Measurements from ENCODE around the gene TTC21B.

The TTC21B gene

DNA sequence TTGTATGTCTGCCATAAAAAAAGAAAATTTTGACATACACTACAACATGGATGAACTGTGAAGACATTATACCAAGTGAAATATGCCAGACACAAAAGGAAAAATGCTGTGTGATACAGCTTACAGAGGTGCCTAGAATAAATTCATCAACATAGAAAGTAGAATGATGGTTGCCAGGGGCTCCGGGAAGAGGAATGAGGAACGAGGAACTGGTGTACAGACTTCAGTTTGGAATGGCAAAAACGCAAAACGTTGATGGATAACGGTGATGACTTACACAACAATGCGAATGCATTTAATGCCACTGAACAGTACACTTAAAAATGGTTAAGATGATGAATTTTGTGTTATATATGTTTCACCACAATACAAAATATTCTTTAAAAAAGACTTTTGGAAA lies 61.0 kb downstream of the TTC21B start:
- Histone ChIP-seq H2BK12ac (ENCODE audit: low read length) (no peak overlapping the region), H3K79me1 (ENCODE audit: low read depth, low read length) (no peaks in the 10 kb centered on the region), H3K9ac (ENCODE audit: low read depth, low read length, poor library complexity) (no peak overlapping the region), H3K23ac (ENCODE audit: low read depth, low read length, poor library complexity) (no peak overlapping the region), H2AK5ac (ENCODE audit: low read depth, low read length) (no peak overlapping the region), H2BK5ac (ENCODE audit: low read length) (no peak overlapping the region), H3K9me3 (replicated peaks in 1 of 2; ENCODE audit: control insufficient read depth in 2 of 2, insufficient read depth in 1 of 2, low read depth in 1 of 2, low read length in 2 of 2) (no peaks in the 10 kb centered on the region), H3K18ac (ENCODE audit: low read length) (no peak overlapping the region), H4K91ac (ENCODE audit: low read depth, low read length, poor library complexity) (no peak overlapping the region), H4K8ac (ENCODE audit: low read depth, low read length) (no peak overlapping the region), H2BK15ac (ENCODE audit: low read length) (no peak overlapping the region), H3K4me1 (ENCODE audit: control insufficient read depth in 2 of 2, insufficient read depth in 1 of 2, low read depth in 1 of 2, low read length in 2 of 2) (peaks cover 4 to 41% of the 10 kb centered on the region in 2 donors), H3K4me3 (ENCODE audit: low read length in 2 of 2) (no peak overlapping the region), H2BK120ac (ENCODE audit: low read depth, low read length) (no peak overlapping the region), H3K4ac (ENCODE audit: low read length) (no peak overlapping the region), H3K14ac (ENCODE audit: low read length) (no peak overlapping the region), H3K27me3 (ENCODE audit: control insufficient read depth in 3 of 3, insufficient read depth in 3 of 3, low read depth in 1 of 3, low read length in 3 of 3) (no peaks in the 10 kb centered on the region), H3K4me2 (ENCODE audit: insufficient read depth, low read length, poor library complexity, severe bottlenecking) (no peak overlapping the region), H3K36me3 (replicated peaks in 1 of 2; ENCODE audit: control insufficient read depth in 2 of 2, insufficient read depth in 2 of 2, low read length in 2 of 2) (peaks cover 7 to 55% of the 10 kb centered on the region in 2 donors), H3K27ac (replicated peaks; ENCODE audit: low read length) (no peak overlapping the region), H2AFZ (ENCODE audit: low read length) (no peak overlapping the region)
- no CpG with 5 or more reads among the region's 6 CpGs for WGBS, 2 donors (ENCODE audit: extremely low coverage in 2 of 2, insufficient read length in 2 of 2, insufficient replicate concordance in 1 of 2)
- DNase-seq (ENCODE audit: low spot score): no peak

DNA sequence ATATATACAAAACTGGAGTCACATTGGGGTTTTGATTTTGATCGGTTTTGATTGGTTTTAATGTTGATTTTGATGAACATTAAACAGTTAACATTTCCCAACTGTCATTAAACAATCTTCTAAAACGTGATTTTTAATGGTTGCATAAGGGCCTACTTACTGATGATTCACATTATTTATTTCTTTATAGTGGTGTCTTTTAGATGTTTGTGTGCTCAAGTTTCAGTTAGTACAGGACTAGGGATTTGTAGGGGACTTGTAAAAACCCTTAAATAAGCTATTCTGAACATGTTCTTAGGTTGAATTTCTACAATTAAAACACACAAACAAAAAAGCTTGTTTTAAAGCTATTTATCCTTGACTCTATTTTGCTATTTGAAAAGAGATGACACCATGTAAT lies 61.6 kb downstream of the TTC21B start:
- no peak overlapping the region for H2AK5ac ChIP-seq (ENCODE audit: low read depth, low read length)

DNA sequence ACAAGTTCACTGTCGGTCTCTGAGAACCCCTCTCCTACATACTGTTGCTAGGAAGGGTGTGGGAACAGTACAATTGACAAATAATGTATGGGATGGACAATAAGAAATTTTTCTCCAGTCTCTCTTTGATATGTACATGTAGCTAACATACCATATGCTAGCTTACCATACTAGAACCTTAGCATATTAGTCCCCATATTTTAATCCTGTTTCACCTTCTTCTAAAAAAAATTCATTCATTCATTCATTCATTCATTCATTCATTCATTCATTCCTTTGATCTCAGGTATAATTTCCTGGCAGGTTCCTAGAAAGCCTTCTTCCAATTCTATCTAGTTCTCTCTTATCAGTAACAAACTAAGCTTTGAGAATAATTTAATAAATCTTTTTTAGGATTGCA lies 62.2 kb downstream of the TTC21B start:
- Histone ChIP-seq H3K23ac (ENCODE audit: low read depth, low read length, poor library complexity) (no peak overlapping the region), H4K91ac (ENCODE audit: low read depth, low read length, poor library complexity) (no peak overlapping the region), H3K18ac (ENCODE audit: low read length) (no peak overlapping the region), H3K4ac (ENCODE audit: low read length) (no peak overlapping the region), H3K79me1 (ENCODE audit: low read depth, low read length) (no peaks in the 10 kb centered on the region), H3K36me3 (replicated peaks in 1 of 2; ENCODE audit: control insufficient read depth in 2 of 2, insufficient read depth in 2 of 2, low read length in 2 of 2) (peaks cover 1 to 43% of the 10 kb centered on the region in 2 donors), H2BK12ac (ENCODE audit: low read length) (no peak overlapping the region), H2AK5ac (ENCODE audit: low read depth, low read length) (no peak overlapping the region), H2BK15ac (ENCODE audit: low read length) (no peak overlapping the region), H3K27me3 (ENCODE audit: control insufficient read depth in 3 of 3, insufficient read depth in 3 of 3, low read depth in 1 of 3, low read length in 3 of 3) (no peaks in the 10 kb centered on the region), H2BK120ac (ENCODE audit: low read depth, low read length) (no peak overlapping the region), H4K8ac (ENCODE audit: low read depth, low read length) (no peak overlapping the region), H3K9me3 (replicated peaks in 1 of 2; ENCODE audit: control insufficient read depth in 2 of 2, insufficient read depth in 1 of 2, low read depth in 1 of 2, low read length in 2 of 2) (no peaks in the 10 kb centered on the region), H2AFZ (ENCODE audit: low read length) (no peak overlapping the region), H3K9ac (ENCODE audit: low read depth, low read length, poor library complexity) (no peak overlapping the region), H3K4me2 (ENCODE audit: insufficient read depth, low read length, poor library complexity, severe bottlenecking) (no peak overlapping the region), H3K27ac (replicated peaks; ENCODE audit: low read length) (no peak overlapping the region), H3K4me3 (ENCODE audit: low read length in 2 of 2) (no peak overlapping the region), H3K14ac (ENCODE audit: low read length) (no peak overlapping the region), H3K4me1 (ENCODE audit: control insufficient read depth in 2 of 2, insufficient read depth in 1 of 2, low read depth in 1 of 2, low read length in 2 of 2) (peaks cover 6 to 50% of the 10 kb centered on the region in 2 donors), H2BK5ac (ENCODE audit: low read length) (no peak overlapping the region)
- no peak for DNase-seq (ENCODE audit: low spot score)
- no CpG with 5 or more reads among the region's 1 CpG for WGBS, 2 donors (ENCODE audit: extremely low coverage in 2 of 2, insufficient read length in 2 of 2, insufficient replicate concordance in 1 of 2)

More for the DNA sequence above, 61.6 kb downstream of the TTC21B start:
- H2AFZ ChIP-seq (ENCODE audit: low read length): no peak overlapping the region
- H3K27ac ChIP-seq (replicated peaks; ENCODE audit: low read length): no peak overlapping the region
- H2BK120ac ChIP-seq (ENCODE audit: low read depth, low read length): no peak overlapping the region
- peaks cover 5 to 46% of the 10 kb centered on the region in 2 donors for H3K4me1 ChIP-seq (ENCODE audit: control insufficient read depth in 2 of 2, insufficient read depth in 1 of 2, low read depth in 1 of 2, low read length in 2 of 2)
- H3K23ac ChIP-seq (ENCODE audit: low read depth, low read length, poor library complexity): no peak overlapping the region
- DNase-seq (ENCODE audit: low spot score): no peak
- H3K36me3 ChIP-seq (replicated peaks in 1 of 2; ENCODE audit: control insufficient read depth in 2 of 2, insufficient read depth in 2 of 2, low read length in 2 of 2): peaks cover 3 to 49% of the 10 kb centered on the region in 2 donors
- H3K14ac ChIP-seq (ENCODE audit: low read length): no peak overlapping the region
- no peak overlapping the region for H3K4ac ChIP-seq (ENCODE audit: low read length)
- 100% methylated on average over 1 of the region's 2 CpGs; no CpG with 5 or more reads in 1 of the 2 donors for WGBS, 2 donors (ENCODE audit: extremely low coverage in 2 of 2, insufficient read length in 2 of 2, insufficient replicate concordance in 1 of 2)
- no peak overlapping the region for H4K91ac ChIP-seq (ENCODE audit: low read depth, low read length, poor library complexity)
- no peaks in the 10 kb centered on the region for H3K79me1 ChIP-seq (ENCODE audit: low read depth, low read length)
- no peak overlapping the region for H3K4me2 ChIP-seq (ENCODE audit: insufficient read depth, low read length, poor library complexity, severe bottlenecking)
- H2BK12ac ChIP-seq (ENCODE audit: low read length): no peak overlapping the region
- H3K27me3 ChIP-seq (ENCODE audit: control insufficient read depth in 3 of 3, insufficient read depth in 3 of 3, low read depth in 1 of 3, low read length in 3 of 3): no peaks in the 10 kb centered on the region
- no peaks in the 10 kb centered on the region for H3K9me3 ChIP-seq (replicated peaks in 1 of 2; ENCODE audit: control insufficient read depth in 2 of 2, insufficient read depth in 1 of 2, low read depth in 1 of 2, low read length in 2 of 2)
- H3K9ac ChIP-seq (ENCODE audit: low read depth, low read length, poor library complexity): no peak overlapping the region
- no peak overlapping the region for H2BK5ac ChIP-seq (ENCODE audit: low read length)
- no peak overlapping the region for H3K4me3 ChIP-seq (ENCODE audit: low read length in 2 of 2)
- H4K8ac ChIP-seq (ENCODE audit: low read depth, low read length): no peak overlapping the region
- H2BK15ac ChIP-seq (ENCODE audit: low read length): no peak overlapping the region
- H3K18ac ChIP-seq (ENCODE audit: low read length): no peak overlapping the region

DNA sequence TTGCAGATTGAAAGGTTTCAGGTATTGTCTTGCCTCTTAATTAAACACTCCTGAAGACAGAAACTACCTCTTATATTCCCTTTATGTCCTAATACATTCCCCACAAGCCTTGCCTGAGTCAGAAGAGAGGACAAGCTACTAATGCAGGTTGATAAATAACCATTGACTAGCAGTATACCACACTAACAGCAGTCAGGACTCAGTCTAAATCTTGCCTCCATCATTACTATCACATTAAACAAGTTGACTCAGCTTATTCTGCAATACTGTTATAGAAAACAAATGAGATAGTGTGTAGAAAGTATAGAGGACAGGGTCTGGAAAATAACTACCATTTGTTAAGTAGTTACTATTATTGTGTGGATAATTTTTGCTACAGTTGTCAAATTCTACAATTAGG lies 63.8 kb downstream of the TTC21B start:
- Histone ChIP-seq H3K79me1 (ENCODE audit: low read depth, low read length) (no peaks in the 10 kb centered on the region), H2BK5ac (ENCODE audit: low read length) (no peak overlapping the region), H3K27ac (replicated peaks; ENCODE audit: low read length) (peak overlapping the region; percentile 67), H4K8ac (ENCODE audit: low read depth, low read length) (no peak overlapping the region), H3K27me3 (ENCODE audit: control insufficient read depth in 3 of 3, insufficient read depth in 3 of 3, low read depth in 1 of 3, low read length in 3 of 3) (no peaks in the 10 kb centered on the region), H2BK12ac (ENCODE audit: low read length) (no peak overlapping the region), H3K9me3 (replicated peaks in 1 of 2; ENCODE audit: control insufficient read depth in 2 of 2, insufficient read depth in 1 of 2, low read depth in 1 of 2, low read length in 2 of 2) (peaks cover 0 to 1% of the 10 kb centered on the region in 2 donors), H2BK120ac (ENCODE audit: low read depth, low read length) (no peak overlapping the region), H4K91ac (ENCODE audit: low read depth, low read length, poor library complexity) (no peak overlapping the region), H3K4me1 (ENCODE audit: control insufficient read depth in 2 of 2, insufficient read depth in 1 of 2, low read depth in 1 of 2, low read length in 2 of 2) (peaks cover 6 to 59% of the 10 kb centered on the region in 2 donors), H3K14ac (ENCODE audit: low read length) (no peak overlapping the region), H2BK15ac (ENCODE audit: low read length) (no peak overlapping the region), H3K23ac (ENCODE audit: low read depth, low read length, poor library complexity) (no peak overlapping the region), H3K18ac (ENCODE audit: low read length) (no peak overlapping the region), H3K36me3 (replicated peaks in 1 of 2; ENCODE audit: control insufficient read depth in 2 of 2, insufficient read depth in 2 of 2, low read length in 2 of 2) (peaks cover 1 to 41% of the 10 kb centered on the region in 2 donors), H3K4me3 (ENCODE audit: low read length in 2 of 2) (no peak overlapping the region), H3K4ac (ENCODE audit: low read length) (no peak overlapping the region), H2AK5ac (ENCODE audit: low read depth, low read length) (no peak overlapping the region), H3K4me2 (ENCODE audit: insufficient read depth, low read length, poor library complexity, severe bottlenecking) (no peak overlapping the region), H3K9ac (ENCODE audit: low read depth, low read length, poor library complexity) (no peak overlapping the region), H2AFZ (ENCODE audit: low read length) (no peak overlapping the region)
- no peak for DNase-seq (ENCODE audit: low spot score)

All from neuronal stem cell (in vitro differentiated cells).